Superior temporal gyrus (tissue), 1 donor: ENCODE results near the gene SCGB1A1.
"Not testable (repeated sequence)": the region's sequence is repeated elsewhere in the genome, so short reads cannot be mapped to it uniquely, and the experiment has no call there.

Source experiments
- DNase-seq: peaks from one replicate; pipeline ENCODE4 v3.0.0-alpha.2; 2016; ENCODE audit errors: extremely low spot score

SCGB1A1 gene

GRCh38 chr11:62449912-62450311 is 31.1 kb downstream of the SCGB1A1 start:
- DNase-seq: not testable (repeated sequence)

DNA sequence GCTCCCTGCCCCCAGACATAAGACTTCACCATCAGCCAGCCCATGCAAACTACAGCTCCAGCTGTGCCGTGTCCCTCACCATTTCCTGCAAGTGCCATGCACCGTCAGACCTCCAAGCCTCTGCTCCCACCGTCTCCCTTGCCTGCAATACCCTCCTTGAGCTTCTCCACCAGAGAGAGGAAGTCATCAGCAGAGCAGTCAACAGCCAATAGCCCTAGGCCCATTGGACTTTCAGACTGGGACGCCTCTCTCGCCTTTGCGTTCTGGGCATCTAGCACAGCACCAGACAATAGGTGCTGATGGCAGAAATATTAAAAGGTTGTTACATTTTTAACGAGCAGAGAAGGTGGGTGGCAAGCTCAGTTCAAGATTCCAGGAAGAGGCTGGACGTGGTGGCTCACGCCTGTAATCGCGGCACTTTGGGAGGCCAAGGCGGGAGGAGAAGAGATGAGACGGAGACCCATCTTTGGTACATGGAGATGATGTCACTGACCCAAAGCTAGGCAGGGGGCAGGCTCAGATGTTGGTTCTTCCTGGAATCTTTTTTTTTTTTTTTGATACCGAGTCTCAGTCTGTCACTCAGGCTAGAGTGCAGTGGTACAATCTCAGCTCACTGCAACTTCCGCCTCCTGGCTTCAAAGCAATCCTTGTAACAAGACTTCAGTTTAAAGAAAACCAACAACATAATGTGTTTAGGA is 31.9 kb downstream of the SCGB1A1 start:
- DNase-seq: no peak

GRCh38 chr11:62451241-62451621 is 32.4 kb downstream of the SCGB1A1 start:
- no peak for DNase-seq

DNA sequence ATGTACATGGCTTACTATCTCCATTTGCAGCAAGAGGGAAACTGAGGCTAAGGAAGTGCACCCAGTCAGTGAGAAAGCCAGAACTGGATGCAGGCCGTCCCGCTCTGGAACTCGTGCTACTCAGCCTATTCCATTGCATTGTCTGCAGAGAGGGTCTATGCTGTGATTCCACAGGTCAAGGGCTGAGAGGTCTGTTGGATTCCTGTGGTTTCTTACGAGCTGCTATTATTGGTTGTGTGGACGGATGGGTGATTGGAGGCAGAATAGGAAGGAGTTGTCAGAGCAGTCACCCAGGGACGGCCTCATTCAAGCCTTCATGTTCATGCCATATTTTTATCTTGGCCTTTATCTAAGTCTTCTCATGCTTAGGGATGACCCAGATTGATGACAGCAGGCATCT is 33.4 kb downstream of the SCGB1A1 start:
- no peak for DNase-seq

DNA sequence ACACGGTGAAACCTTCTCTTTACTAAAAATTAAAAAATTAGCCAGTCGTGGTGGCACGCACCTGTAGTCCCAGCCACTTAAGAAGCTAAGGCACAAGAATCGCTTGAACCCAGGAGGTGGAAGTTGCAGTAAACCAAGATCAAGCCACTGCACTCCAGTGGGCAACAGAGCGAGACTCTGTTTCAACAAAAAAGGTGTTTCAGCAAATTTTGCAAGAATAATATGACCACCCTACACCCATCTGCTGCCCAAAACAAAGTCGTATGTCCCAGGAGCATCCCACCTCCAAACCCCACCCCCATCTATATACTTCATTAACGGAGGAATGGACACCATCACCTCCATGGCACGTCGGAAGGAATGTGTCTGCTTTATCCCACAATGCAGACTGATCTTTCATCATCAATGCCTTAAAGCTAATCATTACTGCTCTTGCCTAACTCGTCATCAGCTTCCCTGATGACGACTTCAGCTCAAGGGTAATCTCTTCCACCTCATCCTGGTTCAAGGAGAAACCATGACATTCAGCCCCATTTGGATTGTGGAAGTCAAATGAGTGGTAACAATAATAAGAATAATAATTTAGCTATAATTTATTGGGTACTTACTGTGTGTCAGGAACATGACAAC is 34.1 kb downstream of the SCGB1A1 start:
- no peak for DNase-seq

- DNase-seq: no peak
Measured at GRCh38 chr11:62456630-62457029, 37.8 kb downstream of the SCGB1A1 start.

- no peak for DNase-seq
Measured at GRCh38 chr11:62457478-62457877, 38.6 kb downstream of the SCGB1A1 start.

- no peak for DNase-seq
Measured at GRCh38 chr11:62458212-62459002, 39.6 kb downstream of the SCGB1A1 start.

DNA sequence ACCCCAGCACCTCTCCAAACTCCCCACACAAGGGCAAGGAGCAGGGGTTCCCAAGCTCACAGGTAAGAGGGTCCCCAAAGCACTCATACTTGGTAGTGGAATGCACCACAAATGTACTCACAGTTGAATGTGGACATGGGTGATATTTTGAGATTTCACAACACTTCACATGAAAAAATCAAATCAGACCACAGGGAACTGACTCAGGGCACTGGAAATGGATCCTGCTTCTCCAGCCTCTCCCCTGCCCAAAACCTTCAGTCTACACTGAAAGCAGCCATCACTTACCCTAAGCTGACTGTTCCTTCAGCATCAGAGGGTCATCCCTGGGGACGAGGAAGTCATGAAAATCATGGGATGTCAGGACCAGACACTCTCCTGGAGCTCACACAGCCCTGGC is 40.2 kb downstream of the SCGB1A1 start:
- DNase-seq: no peak

GRCh38 chr11:62461740-62462507 is 43.1 kb downstream of the SCGB1A1 start:
- DNase-seq: no peak

DNA sequence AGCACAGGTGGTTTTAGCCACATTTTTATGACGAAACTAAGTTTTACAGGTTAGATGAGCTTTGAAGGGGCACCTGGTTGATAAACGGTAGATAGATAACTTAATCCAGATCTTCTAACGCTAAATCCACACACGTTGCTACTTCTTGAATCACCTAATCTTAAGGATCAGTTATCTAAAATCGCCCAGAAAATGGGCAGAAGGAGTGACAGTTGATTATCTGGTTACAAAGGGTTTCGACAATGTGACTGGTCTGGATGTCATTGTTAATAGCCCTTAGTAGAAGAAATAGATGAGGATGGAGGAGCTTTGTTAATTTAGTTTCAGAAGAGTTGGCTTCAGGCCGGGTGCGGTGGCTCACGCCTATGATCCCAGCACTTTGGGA is 43.7 kb downstream of the SCGB1A1 start:
- no peak for DNase-seq

DNA sequence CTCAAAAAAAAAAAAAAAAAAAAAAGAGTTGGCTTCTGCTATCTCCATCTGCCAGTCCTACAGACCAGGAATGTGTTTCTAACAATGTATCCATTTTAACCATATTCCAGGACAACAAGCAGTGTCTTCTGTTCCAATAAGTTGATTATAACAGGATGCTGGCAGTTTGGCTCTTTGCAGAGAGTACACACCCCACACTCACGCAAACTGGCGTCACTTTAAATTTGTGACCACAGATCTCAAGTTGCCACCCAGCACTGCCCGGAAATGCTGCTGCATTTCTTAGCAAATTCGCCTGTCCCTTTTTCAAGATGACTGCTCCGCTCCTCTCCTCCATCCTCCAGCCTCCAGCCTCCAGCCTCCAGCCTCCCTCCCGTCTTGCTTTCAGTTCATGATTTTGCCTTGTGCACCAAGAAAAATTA is 44.3 kb downstream of the SCGB1A1 start:
- DNase-seq: no peak

DNA sequence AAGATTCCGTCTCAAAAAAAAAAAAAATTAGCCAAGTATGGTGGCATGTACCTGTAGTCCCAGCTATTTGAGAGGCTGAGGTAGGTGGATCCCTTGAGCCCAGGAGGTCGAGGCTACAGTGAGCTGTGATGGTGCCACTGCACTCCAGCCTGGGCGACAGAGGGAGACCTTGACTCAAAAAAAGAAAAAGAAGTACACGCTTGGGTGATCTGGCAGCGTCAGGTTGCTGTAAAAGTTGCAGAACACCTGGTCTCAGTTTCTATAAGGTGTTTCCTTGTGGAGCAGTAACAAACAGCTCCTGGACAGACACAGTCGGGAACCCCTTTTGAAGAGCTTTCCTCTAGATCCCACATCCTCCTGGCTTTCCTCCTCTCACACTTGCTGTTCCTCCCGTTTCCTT is 45.8 kb downstream of the SCGB1A1 start:
- no peak for DNase-seq

- DNase-seq: no peak
Measured at GRCh38 chr11:62466444-62466843, 47.6 kb downstream of the SCGB1A1 start.

DNA sequence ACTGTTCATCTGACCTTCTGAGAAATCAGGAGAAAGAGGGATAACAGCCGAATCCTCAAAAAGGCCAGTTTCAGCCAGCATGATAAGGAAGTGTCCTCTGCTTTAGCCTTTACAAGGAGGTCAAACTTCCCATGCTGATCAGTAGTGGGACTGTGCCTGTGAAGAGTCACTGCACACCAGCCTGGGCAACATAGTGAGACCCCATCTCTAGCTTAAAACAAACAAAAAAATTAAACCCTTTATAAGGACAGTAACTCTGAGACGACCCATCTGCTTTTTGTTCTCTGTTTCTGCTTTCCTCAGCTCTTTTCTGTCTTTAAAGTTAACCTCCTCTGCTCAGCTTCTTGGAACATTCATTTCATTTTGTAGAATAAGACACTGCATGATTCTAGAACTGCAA is 49.7 kb downstream of the SCGB1A1 start:
- no peak for DNase-seq

GRCh38 chr11:62471603-62472002 is 52.8 kb downstream of the SCGB1A1 start:
- no peak for DNase-seq

GRCh38 chr11:62472063-62472884 is 53.4 kb downstream of the SCGB1A1 start:
- DNase-seq: no peak
